ENCODE results near the gene TBX6.

DNA sequence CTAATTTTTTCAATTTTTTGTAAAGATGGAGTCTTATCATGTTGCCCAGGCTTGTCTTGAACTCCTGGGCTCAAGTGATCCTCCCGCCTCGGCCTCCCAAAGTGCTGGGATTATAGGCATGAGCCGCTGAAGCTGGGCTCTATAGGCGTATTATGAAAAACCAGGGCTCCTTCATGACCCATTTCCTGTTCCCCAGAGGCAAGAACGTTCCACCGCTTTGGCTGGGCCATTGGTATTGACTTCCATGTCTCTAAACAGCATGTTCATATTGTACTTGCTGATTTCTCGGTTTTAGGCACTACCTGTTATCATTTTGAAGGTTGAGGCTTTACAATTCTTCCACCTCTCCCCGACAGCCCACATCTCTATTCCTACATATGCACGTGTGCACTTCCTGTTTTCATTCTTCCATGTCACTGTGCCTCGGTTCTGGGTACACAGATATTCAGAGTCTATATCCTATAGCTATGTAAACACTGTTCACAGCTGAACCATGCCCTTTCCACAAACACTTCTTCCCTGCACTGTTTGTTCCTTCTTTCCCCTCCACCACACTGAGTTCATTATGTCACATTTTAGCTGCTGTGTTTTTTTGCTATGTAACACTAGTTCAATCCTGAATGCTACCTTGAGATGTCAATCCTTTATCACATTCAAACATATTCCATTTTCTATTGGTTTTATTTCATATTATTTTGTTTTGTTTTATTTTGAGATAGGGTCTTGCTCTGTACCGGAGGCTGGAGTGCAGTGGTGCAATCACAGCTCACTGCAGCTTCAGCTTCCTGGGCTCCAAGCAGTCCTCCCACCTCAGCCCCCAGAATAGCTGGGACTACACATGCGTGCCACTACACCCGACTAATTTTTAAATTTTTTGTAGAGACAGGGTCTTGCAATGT lies 48.1 kb upstream of the TBX6 start:
- TF ChIP-seq, protein P1, sequence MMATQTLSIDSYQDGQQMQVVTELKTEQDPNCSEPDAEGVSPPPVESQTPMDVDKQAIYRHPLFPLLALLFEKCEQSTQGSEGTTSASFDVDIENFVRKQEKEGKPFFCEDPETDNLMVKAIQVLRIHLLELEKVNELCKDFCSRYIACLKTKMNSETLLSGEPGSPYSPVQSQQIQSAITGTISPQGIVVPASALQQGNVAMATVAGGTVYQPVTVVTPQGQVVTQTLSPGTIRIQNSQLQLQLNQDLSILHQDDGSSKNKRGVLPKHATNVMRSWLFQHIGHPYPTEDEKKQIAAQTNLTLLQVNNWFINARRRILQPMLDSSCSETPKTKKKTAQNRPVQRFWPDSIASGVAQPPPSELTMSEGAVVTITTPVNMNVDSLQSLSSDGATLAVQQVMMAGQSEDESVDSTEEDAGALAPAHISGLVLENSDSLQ (IDR thresholded peaks at IDR 0.05) = no peak
- TF ChIP-seq TARDBP (IDR thresholded peaks at IDR 0.05) (no peak), FOXM1 (IDR thresholded peaks at IDR 0.05; ENCODE audit: borderline replicate concordance) (no peak), SUZ12 (IDR thresholded peaks at IDR 0.05) (no peak), BHLHE40 (IDR thresholded peaks at IDR 0.05; ENCODE audit: borderline replicate concordance) (no peak), FOXA1 (IDR thresholded peaks at IDR 0.05) (no peak), ZNF384 (IDR thresholded peaks at IDR 0.05) (no peak), CTBP1 (IDR thresholded peaks at IDR 0.05; ENCODE audit: borderline replicate concordance) (no peak), LEF1 (IDR thresholded peaks at IDR 0.05; ENCODE audit: borderline replicate concordance) (no peak), L3MBTL2 (conservative IDR thresholded peaks at IDR 0.05) (no peak), HDGF (IDR thresholded peaks at IDR 0.05; ENCODE audit: borderline replicate concordance) (no peak), FOXK2 (IDR thresholded peaks at IDR 0.05) (no peak)
